SK-N-SH (cell line): ENCODE results near the gene PTCD1.

ENCODE experiments used
- ELF1 ChIP-seq: IDR thresholded peaks from 2 replicates; pipeline ENCODE4 v1.4.0; 2012
- EP300 ChIP-seq, 2 experiments: IDR thresholded peaks; 2 replicates each; pipeline versions ENCODE4 v1.4.0 to v1.6.1; 2012; ENCODE audit warnings: borderline replicate concordance in 1 of 2, low read depth in 1 of 2, low read length in 1 of 2
- FOSL2 ChIP-seq: IDR thresholded peaks from 2 replicates; pipeline ENCODE4 v1.4.0; 2012; ENCODE audit warnings: low read depth, mild to moderate bottlenecking, moderate library complexity, borderline replicate concordance
- GABPA ChIP-seq: IDR thresholded peaks from 2 replicates; pipeline ENCODE4 v1.4.0; 2012; ENCODE audit warnings: low read depth, mild to moderate bottlenecking
- MXI1 ChIP-seq: IDR thresholded peaks from 2 replicates; pipeline ENCODE4 v1.6.1; 2012; ENCODE audit warnings: mild to moderate bottlenecking, low read depth, low read length, improper control_type of control experiment
- TAF1 ChIP-seq: IDR thresholded peaks from 2 replicates; pipeline ENCODE4 v1.6.1; 2012; ENCODE audit warnings: low read depth, mild to moderate bottlenecking, low read length, moderate library complexity, borderline replicate concordance
- TF ChIP-seq, protein P1 (sequence below): fragments of 200-600 bp; sonication (generic); IDR thresholded peaks from 2 replicates; pipeline ENCODE4 v1.6.1; 2017; ENCODE audit warnings: antibody characterized with exemption, mild to moderate bottlenecking, moderate library complexity
- TF ChIP-seq, protein P2 (sequence below): IDR thresholded peaks from 2 replicates; pipeline ENCODE4 v1.4.0; 2012; ENCODE audit warnings: low read depth, borderline replicate concordance
- TF ChIP-seq, protein P3 (sequence below): IDR thresholded peaks from 2 replicates; pipeline ENCODE4 v1.6.1; 2012; ENCODE audit warnings: mild to moderate bottlenecking, low read depth, low read length, moderate library complexity

GRCh38 chr7:99456288-99456687, 17.7 kb upstream of the PTCD1 start:
- TF ChIP-seq, protein P1, sequence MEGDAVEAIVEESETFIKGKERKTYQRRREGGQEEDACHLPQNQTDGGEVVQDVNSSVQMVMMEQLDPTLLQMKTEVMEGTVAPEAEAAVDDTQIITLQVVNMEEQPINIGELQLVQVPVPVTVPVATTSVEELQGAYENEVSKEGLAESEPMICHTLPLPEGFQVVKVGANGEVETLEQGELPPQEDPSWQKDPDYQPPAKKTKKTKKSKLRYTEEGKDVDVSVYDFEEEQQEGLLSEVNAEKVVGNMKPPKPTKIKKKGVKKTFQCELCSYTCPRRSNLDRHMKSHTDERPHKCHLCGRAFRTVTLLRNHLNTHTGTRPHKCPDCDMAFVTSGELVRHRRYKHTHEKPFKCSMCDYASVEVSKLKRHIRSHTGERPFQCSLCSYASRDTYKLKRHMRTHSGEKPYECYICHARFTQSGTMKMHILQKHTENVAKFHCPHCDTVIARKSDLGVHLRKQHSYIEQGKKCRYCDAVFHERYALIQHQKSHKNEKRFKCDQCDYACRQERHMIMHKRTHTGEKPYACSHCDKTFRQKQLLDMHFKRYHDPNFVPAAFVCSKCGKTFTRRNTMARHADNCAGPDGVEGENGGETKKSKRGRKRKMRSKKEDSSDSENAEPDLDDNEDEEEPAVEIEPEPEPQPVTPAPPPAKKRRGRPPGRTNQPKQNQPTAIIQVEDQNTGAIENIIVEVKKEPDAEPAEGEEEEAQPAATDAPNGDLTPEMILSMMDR, result no peak
- TF ChIP-seq GABPA (no peak), EP300 (IDR thresholded peaks at IDR 0.05; ENCODE audit: borderline replicate concordance in 1 of 2, low read depth in 1 of 2, low read length in 1 of 2) (no peak), ELF1 (no peak), TAF1 (no peak), FOSL2 (no peak), MXI1 (no peak)
- TF ChIP-seq, protein P2, sequence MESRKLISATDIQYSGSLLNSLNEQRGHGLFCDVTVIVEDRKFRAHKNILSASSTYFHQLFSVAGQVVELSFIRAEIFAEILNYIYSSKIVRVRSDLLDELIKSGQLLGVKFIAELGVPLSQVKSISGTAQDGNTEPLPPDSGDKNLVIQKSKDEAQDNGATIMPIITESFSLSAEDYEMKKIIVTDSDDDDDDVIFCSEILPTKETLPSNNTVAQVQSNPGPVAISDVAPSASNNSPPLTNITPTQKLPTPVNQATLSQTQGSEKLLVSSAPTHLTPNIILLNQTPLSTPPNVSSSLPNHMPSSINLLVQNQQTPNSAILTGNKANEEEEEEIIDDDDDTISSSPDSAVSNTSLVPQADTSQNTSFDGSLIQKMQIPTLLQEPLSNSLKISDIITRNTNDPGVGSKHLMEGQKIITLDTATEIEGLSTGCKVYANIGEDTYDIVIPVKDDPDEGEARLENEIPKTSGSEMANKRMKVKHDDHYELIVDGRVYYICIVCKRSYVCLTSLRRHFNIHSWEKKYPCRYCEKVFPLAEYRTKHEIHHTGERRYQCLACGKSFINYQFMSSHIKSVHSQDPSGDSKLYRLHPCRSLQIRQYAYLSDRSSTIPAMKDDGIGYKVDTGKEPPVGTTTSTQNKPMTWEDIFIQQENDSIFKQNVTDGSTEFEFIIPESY, result no peak
- TF ChIP-seq, protein P3, sequence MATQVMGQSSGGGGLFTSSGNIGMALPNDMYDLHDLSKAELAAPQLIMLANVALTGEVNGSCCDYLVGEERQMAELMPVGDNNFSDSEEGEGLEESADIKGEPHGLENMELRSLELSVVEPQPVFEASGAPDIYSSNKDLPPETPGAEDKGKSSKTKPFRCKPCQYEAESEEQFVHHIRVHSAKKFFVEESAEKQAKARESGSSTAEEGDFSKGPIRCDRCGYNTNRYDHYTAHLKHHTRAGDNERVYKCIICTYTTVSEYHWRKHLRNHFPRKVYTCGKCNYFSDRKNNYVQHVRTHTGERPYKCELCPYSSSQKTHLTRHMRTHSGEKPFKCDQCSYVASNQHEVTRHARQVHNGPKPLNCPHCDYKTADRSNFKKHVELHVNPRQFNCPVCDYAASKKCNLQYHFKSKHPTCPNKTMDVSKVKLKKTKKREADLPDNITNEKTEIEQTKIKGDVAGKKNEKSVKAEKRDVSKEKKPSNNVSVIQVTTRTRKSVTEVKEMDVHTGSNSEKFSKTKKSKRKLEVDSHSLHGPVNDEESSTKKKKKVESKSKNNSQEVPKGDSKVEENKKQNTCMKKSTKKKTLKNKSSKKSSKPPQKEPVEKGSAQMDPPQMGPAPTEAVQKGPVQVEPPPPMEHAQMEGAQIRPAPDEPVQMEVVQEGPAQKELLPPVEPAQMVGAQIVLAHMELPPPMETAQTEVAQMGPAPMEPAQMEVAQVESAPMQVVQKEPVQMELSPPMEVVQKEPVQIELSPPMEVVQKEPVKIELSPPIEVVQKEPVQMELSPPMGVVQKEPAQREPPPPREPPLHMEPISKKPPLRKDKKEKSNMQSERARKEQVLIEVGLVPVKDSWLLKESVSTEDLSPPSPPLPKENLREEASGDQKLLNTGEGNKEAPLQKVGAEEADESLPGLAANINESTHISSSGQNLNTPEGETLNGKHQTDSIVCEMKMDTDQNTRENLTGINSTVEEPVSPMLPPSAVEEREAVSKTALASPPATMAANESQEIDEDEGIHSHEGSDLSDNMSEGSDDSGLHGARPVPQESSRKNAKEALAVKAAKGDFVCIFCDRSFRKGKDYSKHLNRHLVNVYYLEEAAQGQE, result no peak
